HEK293T (cell line): Measurements from ENCODE around the gene MARVELD1.

Experiments
- ARNT ChIP-seq: fragments of 450-650 bp; IDR thresholded peaks from 2 replicates; pipeline ENCODE4 v1.6.1; 2017; ENCODE audit warnings: mild to moderate bottlenecking
- BHLHE40 ChIP-seq: fragments of 450-650 bp; IDR thresholded peaks from 2 replicates; pipeline ENCODE4 v1.6.1; 2016; ENCODE audit warnings: mild to moderate bottlenecking, moderate library complexity, borderline replicate concordance

DNA sequence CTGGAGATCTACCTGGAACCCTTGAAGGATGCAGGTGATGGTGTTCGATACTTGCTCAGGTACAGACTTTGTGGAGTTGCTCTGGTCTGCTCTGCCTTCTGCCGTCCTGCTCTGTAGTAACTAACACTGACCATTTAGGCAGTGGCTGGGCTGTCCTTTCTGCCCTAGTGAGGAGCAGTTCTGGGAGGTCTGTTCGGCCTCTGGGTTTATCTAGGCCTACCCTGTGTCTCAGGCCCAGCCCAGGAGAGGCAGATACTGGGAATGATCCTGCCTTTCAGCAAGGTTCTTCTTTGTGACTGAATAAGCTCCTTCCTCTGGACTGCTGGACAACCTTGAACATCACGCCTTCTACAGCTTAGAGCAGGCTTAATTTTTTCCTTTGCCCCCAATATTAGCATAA, 25.1 kb downstream of the MARVELD1 start:
- no peak for TF ChIP-seq BHLHE40
- TF ChIP-seq ARNT: no peak
